SKM-1 (cell line): ENCODE measurements around the gene CRTAC1.

Source experiments
- DNase-seq: peaks from one replicate; lab custom pipeline; 2025; ENCODE audit not compliant: unreplicated experiment; lab: John Stamatoyannopoulos, UW

The CRTAC1 gene

GRCh38 chr10:98030093-98030821 lies at the start of gene CRTAC1:
CRTAC1 (minus strand) TSS chr10:98030621; CDS start chr10:98030472, 149 bp downstream.
- no peak for DNase-seq

DNA sequence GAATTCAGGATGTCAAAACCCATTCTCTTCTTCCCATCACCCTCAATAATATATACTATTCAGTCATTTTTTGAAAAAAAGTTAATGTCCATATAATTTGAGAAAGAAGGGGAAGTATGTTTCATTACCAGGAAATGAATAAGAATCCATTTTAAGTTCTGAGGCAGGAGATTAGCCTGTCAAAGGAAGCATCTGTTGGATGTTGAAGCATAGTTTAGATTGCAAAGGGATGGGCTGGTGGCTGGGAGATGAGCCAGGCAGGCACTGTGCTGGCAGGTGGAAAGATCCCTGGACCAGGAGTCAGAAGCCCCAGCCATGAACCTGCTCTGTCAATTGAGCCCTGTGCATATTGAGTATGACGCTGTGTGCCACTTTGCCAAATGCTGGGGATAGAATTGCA lies 48.4 kb upstream of the CRTAC1 start:
- no peak for DNase-seq

DNA sequence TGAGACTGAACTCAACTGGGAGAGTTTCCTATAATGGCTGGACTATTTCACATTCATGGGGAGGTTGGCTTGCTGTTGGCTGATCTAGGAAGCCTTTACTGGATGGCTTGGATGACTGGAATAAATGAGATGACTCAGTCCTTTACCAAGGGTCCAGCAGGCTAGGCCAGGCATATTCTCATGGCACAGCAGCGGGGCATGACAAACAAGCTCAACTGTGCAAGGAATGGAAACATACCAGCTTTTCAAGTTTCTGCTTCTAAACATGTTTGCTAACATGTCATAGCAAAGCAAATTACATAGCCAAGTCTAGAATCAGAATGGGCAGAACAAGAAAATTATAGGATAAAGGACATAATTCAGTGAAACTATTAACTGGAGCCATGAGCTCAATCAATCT lies 46.8 kb upstream of the CRTAC1 start:
- DNase-seq, result no peak

GRCh38 chr10:98076086-98076485 lies 45.7 kb upstream of the CRTAC1 start:
- DNase-seq, result no peak

GRCh38 chr10:98074315-98074911 lies 44.0 kb upstream of the CRTAC1 start:
- no peak for DNase-seq

DNA sequence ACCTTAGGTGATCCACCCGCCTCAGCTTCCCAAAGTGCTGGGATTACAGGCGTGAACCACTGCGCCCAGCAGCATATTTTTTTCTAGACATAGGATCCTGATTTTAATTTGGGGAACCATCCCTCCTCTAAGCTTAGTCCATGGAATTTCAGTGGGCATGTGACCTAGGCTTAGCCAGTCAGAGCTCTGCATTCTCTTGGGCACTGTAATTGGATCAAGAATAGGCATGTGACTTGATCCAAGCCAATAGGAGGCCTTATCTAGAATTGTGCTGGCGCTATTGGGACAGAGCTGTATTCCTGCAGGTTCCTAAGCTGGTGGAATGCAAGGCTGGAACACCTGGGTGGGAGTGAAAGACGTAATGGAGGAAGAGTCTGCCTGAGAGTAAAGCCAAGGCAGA lies 36.7 kb upstream of the CRTAC1 start:
- DNase-seq, result no peak

- no peak for DNase-seq
Measured at GRCh38 chr10:98063740-98064027, 33.3 kb upstream of the CRTAC1 start.

DNA sequence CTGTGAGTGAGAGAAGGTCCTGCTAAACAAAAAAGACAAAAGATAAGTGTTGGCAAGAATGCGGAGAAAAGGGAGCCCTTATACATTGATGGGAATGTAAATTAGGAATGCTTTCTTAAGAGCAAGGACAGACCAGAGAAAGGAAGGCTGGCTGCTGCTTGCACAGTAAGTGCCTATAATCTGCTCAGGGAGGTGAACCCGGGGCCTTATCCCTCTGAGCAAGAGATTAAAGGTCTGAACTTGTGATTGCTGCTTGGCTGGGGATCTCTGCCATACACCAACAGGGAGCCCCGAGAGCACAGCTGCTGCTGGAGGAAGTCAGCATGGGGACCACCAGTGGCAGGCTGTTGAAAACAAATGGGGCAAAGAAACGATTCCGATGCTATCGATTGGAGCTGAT lies 32.0 kb upstream of the CRTAC1 start:
- no peak for DNase-seq

DNA sequence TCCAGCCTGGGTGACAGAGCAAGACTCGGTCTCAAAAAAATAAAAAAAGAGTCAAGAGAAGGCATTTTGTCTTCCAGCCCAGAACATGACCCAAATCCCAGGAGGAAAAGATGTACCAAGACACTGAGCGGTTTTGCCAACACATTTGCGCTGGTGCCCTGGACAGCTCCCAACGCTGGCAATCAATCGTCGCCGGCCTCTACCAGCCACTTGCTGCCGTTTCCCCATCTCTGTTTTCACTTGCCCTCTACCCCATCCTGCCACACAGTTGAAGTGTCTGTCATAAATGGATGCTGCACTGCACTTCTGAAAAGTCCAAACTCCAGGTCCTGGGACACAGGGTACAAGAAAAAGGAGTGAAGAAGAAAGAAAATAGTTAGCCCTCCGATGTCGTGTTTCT lies 29.7 kb upstream of the CRTAC1 start:
- DNase-seq, result no peak

GRCh38 chr10:98058295-98058694 lies 27.9 kb upstream of the CRTAC1 start:
- DNase-seq, result no peak

DNA sequence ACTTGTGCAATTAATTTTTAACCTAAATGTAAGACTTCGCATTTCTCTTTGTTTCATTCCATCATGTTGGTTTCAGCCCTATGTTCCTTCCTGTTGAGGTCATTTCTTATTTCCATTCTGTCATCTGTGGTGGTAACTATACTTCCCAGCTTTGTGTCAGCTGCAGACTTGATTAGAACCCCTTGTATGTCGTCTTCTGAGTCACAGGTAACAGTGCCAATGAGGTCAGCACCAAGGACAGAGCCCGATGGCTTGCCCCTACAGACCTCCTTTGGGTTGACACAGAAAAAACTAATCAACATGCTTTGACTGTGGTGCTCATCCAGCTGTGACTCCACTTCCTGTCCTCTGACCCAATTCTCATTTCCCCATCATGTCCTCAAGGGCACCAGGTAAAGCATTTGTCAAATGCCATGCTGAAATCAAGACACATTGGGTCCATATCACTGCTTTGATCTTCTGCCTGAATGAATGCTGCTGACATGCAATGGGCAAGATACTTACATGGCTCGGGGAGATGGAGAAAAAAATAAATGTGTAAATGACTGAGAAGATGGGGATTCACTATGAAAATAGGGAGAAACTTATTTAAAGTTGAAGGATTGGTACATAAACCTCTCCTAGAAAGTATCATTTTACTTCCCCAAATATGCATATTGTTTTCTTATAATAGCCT lies 25.6 kb upstream of the CRTAC1 start:
- DNase-seq, result no peak

DNA sequence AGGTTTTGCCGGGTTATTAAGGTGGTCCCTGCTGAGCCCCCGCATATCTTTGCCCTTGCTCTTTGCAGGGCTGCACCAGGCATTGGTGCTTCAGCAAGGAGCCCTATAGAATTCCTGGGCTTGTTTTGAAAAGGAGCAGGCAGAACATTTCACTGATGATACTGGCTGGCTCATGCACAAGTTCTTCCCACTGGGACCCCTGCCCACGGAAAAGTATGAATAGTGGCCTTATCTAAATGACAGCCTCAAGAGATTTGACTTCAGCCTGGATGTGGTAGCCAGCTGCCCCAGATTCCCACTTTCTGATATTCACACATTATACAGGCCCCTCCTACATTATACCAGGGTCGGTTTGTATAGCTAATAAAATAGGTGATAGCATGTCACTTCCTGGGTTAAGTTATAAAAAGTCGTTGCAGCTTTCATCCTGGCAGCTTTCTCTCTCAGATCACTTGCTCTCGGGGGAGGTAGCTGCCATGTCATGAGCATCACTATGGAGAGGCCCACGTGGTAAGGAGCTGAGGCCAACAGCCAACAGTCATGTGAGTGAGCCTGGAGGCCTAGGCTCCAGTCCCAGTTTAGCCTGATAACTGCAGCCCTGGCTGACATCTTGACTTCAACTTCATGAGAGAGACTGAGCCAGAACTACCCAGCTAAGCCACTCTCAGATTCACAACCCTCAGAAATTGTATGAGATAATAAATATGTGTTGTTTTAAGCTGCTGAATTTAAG lies 16.8 kb upstream of the CRTAC1 start:
- DNase-seq, result no peak

GRCh38 chr10:98045785-98046389 lies 15.5 kb upstream of the CRTAC1 start:
- peak; percentile 31 for DNase-seq

DNA sequence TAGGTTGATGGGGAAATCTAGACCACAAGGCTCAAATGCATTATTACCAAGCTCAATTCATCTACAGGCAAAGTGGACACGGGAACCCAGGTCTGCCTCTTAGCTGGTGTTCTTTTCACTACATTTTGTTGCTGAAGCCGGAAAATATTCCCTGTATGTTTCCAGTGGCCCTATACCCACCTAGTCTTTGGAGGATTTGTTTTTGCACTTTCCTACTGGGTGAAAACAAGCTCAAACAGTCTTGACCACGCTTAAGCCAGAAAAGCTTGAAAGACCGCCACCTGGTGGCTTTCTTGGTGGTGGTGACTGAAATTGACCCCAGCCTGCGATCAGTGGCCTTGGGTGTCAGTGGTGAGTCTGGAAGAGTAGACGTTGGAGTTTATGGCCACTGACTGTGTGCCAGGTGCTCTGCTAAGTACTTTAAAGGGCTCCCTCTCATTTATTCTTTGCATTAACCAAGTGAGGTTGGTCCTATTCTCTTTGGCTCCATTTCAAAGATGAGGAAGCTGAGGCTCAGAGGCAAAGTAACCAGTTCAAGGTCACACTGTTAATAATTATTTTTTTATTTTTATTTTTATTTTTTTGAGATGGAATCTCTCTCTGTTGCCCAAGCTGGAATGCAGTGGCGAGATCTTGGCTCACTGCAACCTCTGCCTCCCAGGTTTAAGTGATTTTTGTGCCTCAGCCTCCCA lies 11.1 kb upstream of the CRTAC1 start:
- DNase-seq, result no peak

GRCh38 chr10:98039690-98040381 lies 9.4 kb upstream of the CRTAC1 start:
- no peak for DNase-seq

- no peak for DNase-seq
Measured at GRCh38 chr10:98038288-98038687, 7.9 kb upstream of the CRTAC1 start.

- no peak for DNase-seq
Measured at GRCh38 chr10:98035599-98035998, 5.2 kb upstream of the CRTAC1 start.

GRCh38 chr10:98033515-98033914 lies 3.1 kb upstream of the CRTAC1 start:
- no peak for DNase-seq

DNA sequence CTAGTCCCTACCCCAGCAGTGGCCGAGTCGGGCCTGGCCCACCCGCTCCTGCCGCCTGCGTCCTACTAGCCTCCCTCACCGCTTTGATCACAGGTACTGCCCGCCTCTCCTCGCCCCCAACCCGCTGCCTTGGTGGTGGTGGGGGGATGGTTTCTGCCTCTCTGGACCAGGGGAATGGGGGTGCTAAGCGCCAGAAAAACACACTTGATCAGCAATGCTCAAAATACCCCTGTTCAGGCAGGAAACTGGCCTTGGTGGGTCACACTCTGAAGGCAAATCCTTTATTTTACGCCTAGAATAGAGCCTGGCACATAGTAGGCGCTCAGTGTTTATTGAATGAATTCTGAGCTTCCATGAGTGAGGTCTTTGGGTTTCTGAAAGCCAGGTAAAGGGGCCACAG lies 1.0 kb upstream of the CRTAC1 start:
- no peak for DNase-seq

DNA sequence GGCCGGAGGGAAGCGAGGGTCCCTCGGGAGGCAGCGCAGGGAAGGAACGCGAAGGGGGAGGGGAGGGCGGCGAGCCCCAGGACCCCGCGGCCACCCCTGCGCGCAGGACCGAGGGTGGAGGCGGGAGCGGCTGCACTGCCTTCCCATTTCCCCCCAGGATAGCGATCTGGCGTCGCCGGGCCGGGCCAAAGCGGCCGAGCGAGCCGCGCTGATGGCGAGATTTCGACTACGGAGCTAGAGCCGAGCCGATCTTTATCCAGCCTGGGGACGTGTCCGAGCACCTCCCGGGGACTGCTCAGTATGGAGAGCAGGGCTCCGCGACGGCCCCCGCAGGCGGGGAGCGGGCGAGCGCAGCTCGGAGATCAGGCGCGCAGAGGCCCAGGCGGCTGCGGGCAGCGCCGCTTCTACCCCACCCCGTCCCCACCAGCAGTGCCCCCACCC lies 590 bp upstream of the CRTAC1 start:
- DNase-seq, result no peak
